ENCODE data around the gene BANK1. TPM values are rescaled to one million over a fixed set of nuclear protein-coding genes. Genes with fewer than 3 reads are reported as not detected.

The BANK1 gene
- total RNA-seq, 3 donors from 2014 or later: 0.98 to 13.3 (median 2.0) TPM

DNA sequence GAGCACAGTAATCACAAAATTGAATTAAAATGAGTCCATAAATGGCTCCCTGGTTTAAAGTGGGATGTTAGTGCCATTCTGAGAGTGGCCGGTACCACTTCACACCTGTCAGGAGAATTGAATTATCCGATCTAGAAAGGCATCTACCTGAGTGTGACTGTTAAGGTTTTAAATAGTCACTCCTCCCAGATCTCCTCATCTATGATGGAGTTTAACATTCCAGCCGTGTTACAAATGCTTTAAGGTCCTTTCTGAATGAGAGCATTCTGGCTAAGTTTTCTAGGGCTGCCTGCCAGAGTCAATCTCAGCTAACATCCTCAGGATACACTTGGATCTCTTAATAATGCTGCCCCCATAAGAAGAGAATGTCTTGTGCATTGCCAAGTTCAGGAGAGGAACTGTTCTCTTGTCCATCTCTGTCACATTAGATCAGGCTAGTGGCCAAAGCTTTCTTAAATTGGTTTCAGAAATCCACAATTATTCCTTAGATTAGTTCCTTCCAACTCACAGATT lies 323.6 kb downstream of the BANK1 start:
- Histone ChIP-seq H3K27ac (no peak overlapping the region), H3K27me3 (no peaks in the 10 kb centered on the region)
- TF ChIP-seq POLR2AphosphoS5 (IDR thresholded peaks at IDR 0.05) (no peak), POLR2A (IDR thresholded peaks at IDR 0.05) (no peak)

GRCh38 chr4:102116121-102116520 lies 325.6 kb downstream of the BANK1 start:
- Histone ChIP-seq H3K9me3 (peaks cover 7 to 10% of the 10 kb centered on the region in 2 donors), H3K27me3 (no peaks in the 10 kb centered on the region), H3K27ac (no peak overlapping the region), H3K36me3 (no peaks in the 10 kb centered on the region), H3K4me1 (no peaks in the 10 kb centered on the region), H3K4me3 (no peak overlapping the region)
- no peak for TF ChIP-seq POLR2AphosphoS5 (IDR thresholded peaks at IDR 0.05)
- no peak for TF ChIP-seq POLR2A (IDR thresholded peaks at IDR 0.05)
- TF ChIP-seq CTCF (IDR thresholded peaks at IDR 0.05): no peak
- intact Hi-C loops (cut with DNase I; ENCODE audit: low total_unique reads): loop anchor here (2.0 kb wide), 1 partner anchor 15 kb away; no protein-coding TSS in a partner anchor
- no peak for DNase-seq (ENCODE audit: low spot score in 2 of 2)

More for the DNA sequence above, 323.6 kb downstream of the BANK1 start:
- intact Hi-C loops (cut with DNase I; ENCODE audit: low total_unique reads): no loop called here
- no peaks in the 10 kb centered on the region for H3K36me3 ChIP-seq
- DNase-seq (ENCODE audit: low spot score in 2 of 2): no peak
- H3K4me1 ChIP-seq: no peaks in the 10 kb centered on the region
- no peak overlapping the region for H3K4me3 ChIP-seq
- no peaks in the 10 kb centered on the region for H3K9me3 ChIP-seq

GRCh38 chr4:102120846-102121245 lies 330.3 kb downstream of the BANK1 start:
- intact Hi-C loops (cut with DNase I; ENCODE audit: low total_unique reads): no loop called here
- Histone ChIP-seq H3K4me3 (no peak overlapping the region), H3K9me3 (peaks cover 7 to 21% of the 10 kb centered on the region in 2 donors), H3K27me3 (no peaks in the 10 kb centered on the region), H3K36me3 (no peaks in the 10 kb centered on the region), H3K27ac (no peak overlapping the region), H3K4me1 (no peaks in the 10 kb centered on the region)
- DNase-seq (ENCODE audit: low spot score in 2 of 2): no peak
- TF ChIP-seq POLR2AphosphoS5 (IDR thresholded peaks at IDR 0.05) (no peak), POLR2A (IDR thresholded peaks at IDR 0.05) (no peak), CTCF (IDR thresholded peaks at IDR 0.05) (no peak)

Data from breast epithelium (tissue), 4 donors.